ENCODE data around the gene CACNA1C. TPM values are rescaled to one million over a fixed set of nuclear protein-coding genes. Genes with fewer than 3 reads are reported as not detected.

CACNA1C gene
- total and polyA plus RNA-seq, 2 donors (not counting 1 experiment from before 2014, with no cell fraction given): 0.01 to 0.02 TPM

DNA sequence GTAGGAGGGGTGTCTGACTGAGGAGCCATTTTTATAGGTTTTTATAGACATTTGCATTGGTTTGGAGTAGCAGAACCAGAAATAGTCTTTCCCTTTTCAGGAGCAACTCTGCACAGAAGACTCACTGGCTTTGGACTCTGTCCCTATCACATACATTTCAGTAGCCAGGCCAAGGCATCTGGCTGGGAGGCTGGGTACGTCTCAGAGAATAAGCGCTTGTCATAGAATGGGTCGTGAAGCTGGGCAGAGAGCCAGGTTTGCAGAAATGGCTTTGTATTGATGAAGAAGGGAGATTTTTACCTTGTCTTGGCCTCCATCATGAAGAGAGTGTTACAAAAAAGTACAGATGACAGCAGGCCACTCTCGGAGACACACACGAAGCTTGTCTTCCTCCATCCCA is 98.6 kb downstream of the CACNA1C start:
- H3K4me3 ChIP-seq (ENCODE audit: control extremely low read depth in 1 of 5, extremely low read depth in 1 of 5, insufficient read depth in 1 of 5, low read depth in 2 of 5, low read length in 4 of 5): no peak overlapping the region
- no peaks in the 10 kb centered on the region for H3K4me1 ChIP-seq (ENCODE audit: control insufficient read depth in 2 of 2, insufficient read depth in 2 of 2, low read length in 2 of 2)
- no peaks in the 10 kb centered on the region for H3K9me3 ChIP-seq (ENCODE audit: control extremely low read depth in 1 of 3, control insufficient read depth in 2 of 3, insufficient read depth in 1 of 3, low read length in 2 of 3)
- H3K4me3 Mint-ChIP-seq: no peak overlapping the region
- H3K27ac Mint-ChIP-seq: no peak overlapping the region
- DNase-seq (no peak), ATAC-seq (ENCODE audit: low read depth) (no peak)
- H4K20me1 ChIP-seq (ENCODE audit: control insufficient read depth, insufficient read depth, low read length, poor library complexity, severe bottlenecking): no peaks in the 10 kb centered on the region
- intact Hi-C loops (cut with micrococcal nuclease): no loop called here
- H3K27ac ChIP-seq (ENCODE audit: low read length in 2 of 2): no peak overlapping the region
- 95% methylated on average over 3 of the region's 5 CpGs for WGBS (ENCODE audit: insufficient coverage)
- TF ChIP-seq, protein P1, sequence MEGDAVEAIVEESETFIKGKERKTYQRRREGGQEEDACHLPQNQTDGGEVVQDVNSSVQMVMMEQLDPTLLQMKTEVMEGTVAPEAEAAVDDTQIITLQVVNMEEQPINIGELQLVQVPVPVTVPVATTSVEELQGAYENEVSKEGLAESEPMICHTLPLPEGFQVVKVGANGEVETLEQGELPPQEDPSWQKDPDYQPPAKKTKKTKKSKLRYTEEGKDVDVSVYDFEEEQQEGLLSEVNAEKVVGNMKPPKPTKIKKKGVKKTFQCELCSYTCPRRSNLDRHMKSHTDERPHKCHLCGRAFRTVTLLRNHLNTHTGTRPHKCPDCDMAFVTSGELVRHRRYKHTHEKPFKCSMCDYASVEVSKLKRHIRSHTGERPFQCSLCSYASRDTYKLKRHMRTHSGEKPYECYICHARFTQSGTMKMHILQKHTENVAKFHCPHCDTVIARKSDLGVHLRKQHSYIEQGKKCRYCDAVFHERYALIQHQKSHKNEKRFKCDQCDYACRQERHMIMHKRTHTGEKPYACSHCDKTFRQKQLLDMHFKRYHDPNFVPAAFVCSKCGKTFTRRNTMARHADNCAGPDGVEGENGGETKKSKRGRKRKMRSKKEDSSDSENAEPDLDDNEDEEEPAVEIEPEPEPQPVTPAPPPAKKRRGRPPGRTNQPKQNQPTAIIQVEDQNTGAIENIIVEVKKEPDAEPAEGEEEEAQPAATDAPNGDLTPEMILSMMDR (IDR thresholded peaks at IDR 0.05): no peak
- no peak for TF ChIP-seq EZH2 (IDR thresholded peaks at IDR 0.05; ENCODE audit: borderline replicate concordance, insufficient read depth, low read depth, low read length, poor library complexity, severe bottlenecking)
- H3K9me3 Mint-ChIP-seq (ENCODE audit: insufficient read depth): no peaks in the 10 kb centered on the region
- no peaks in the 10 kb centered on the region for H3K79me2 ChIP-seq (ENCODE audit: control insufficient read depth, insufficient read depth, low read length)
- no peaks in the 10 kb centered on the region for H3K36me3 ChIP-seq (replicated peaks in 1 of 2; ENCODE audit: control extremely low read depth in 1 of 2, control insufficient read depth in 1 of 2, extremely low read depth in 1 of 2, insufficient read depth in 2 of 2, low read length in 1 of 2)
- H2AFZ ChIP-seq (ENCODE audit: insufficient read depth, low read depth, low read length, poor library complexity, severe bottlenecking): no peak overlapping the region
- no peak overlapping the region for H3K9ac ChIP-seq (ENCODE audit: low read length)
- H3K4me2 ChIP-seq (replicated peaks; ENCODE audit: low read depth, low read length, poor library complexity, severe bottlenecking): no peak overlapping the region
- peaks cover 33% of the 10 kb centered on the region for H3K27me3 Mint-ChIP-seq
- peaks cover 0 to 10% (median 0%) of the 10 kb centered on the region in 4 experiments for H3K27me3 ChIP-seq (replicated peaks in 1 of 4; ENCODE audit: control extremely low read depth in 1 of 4, control insufficient read depth in 3 of 4, insufficient read depth in 4 of 4, low read length in 3 of 4)
- H3K4me1 Mint-ChIP-seq: no peaks in the 10 kb centered on the region
- ChIA-PET CTCF (no interaction called here), POLR2A (interaction anchor here (0.6 kb wide), 1 partner anchor 16 kb away, joined by 3 read pairs; no protein-coding TSS in a partner anchor)

DNA sequence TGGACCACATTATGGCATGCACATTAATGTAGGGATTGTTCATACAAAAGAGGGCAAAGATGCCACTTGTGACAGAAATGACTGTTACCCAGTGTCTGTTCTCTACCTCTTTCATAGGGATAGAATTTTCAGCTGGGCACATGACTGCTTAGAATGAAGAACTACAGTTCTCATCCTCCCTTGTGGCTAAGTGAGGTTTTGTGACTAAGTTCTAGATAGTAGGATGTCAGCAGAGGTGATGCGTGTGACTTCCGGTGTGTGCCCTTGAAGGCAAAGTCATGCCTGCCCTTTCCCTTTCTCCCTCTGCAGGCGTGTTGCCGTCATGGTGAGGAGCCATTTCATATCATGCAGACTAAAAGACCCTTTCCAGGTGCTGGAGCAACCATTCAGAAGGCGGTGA is 99.3 kb downstream of the CACNA1C start:
- WGBS (ENCODE audit: insufficient coverage): 100% methylated on average over 1 of the region's 5 CpGs
- Histone ChIP-seq H3K36me3 (replicated peaks in 1 of 2; ENCODE audit: control extremely low read depth in 1 of 2, control insufficient read depth in 1 of 2, extremely low read depth in 1 of 2, insufficient read depth in 2 of 2, low read length in 1 of 2) (no peaks in the 10 kb centered on the region), H3K4me3 (ENCODE audit: control extremely low read depth in 1 of 5, extremely low read depth in 1 of 5, insufficient read depth in 1 of 5, low read depth in 2 of 5, low read length in 4 of 5) (no peak overlapping the region), H3K27ac (ENCODE audit: low read length in 2 of 2) (no peak overlapping the region), H3K4me1 (ENCODE audit: control insufficient read depth in 2 of 2, insufficient read depth in 2 of 2, low read length in 2 of 2) (no peaks in the 10 kb centered on the region), H4K20me1 (ENCODE audit: control insufficient read depth, insufficient read depth, low read length, poor library complexity, severe bottlenecking) (no peaks in the 10 kb centered on the region), H3K79me2 (ENCODE audit: control insufficient read depth, insufficient read depth, low read length) (no peaks in the 10 kb centered on the region), H3K9ac (ENCODE audit: low read length) (no peak overlapping the region), H3K9me3 (ENCODE audit: control extremely low read depth in 1 of 3, control insufficient read depth in 2 of 3, insufficient read depth in 1 of 3, low read length in 2 of 3) (no peaks in the 10 kb centered on the region), H2AFZ (ENCODE audit: insufficient read depth, low read depth, low read length, poor library complexity, severe bottlenecking) (no peak overlapping the region), H3K4me2 (replicated peaks; ENCODE audit: low read depth, low read length, poor library complexity, severe bottlenecking) (no peak overlapping the region), H3K27me3 (replicated peaks in 1 of 4; ENCODE audit: control extremely low read depth in 1 of 4, control insufficient read depth in 3 of 4, insufficient read depth in 4 of 4, low read length in 3 of 4) (peaks cover 0 to 10% (median 0%) of the 10 kb centered on the region in 4 experiments)
- H3K27me3 Mint-ChIP-seq: peaks cover 32% of the 10 kb centered on the region
- intact Hi-C loops (cut with micrococcal nuclease): no loop called here
- POLR2A ChIA-PET: no interaction called here
- no peak for ATAC-seq (ENCODE audit: low read depth)
- CTCF ChIA-PET: no interaction called here
- H3K4me3 Mint-ChIP-seq: no peak overlapping the region
- TF ChIP-seq, protein P1 (IDR thresholded peaks at IDR 0.05): no peak
- TF ChIP-seq EZH2 (IDR thresholded peaks at IDR 0.05; ENCODE audit: borderline replicate concordance, insufficient read depth, low read depth, low read length, poor library complexity, severe bottlenecking): no peak
- no peaks in the 10 kb centered on the region for H3K4me1 Mint-ChIP-seq
- H3K9me3 Mint-ChIP-seq (ENCODE audit: insufficient read depth): no peaks in the 10 kb centered on the region
- DNase-seq: no peak
- no peak overlapping the region for H3K27ac Mint-ChIP-seq

All from B cell (primary cell).